Neural progenitor cell (in vitro differentiated cells): ENCODE results near the gene CORO7. TPM values are rescaled to one million over a fixed set of nuclear protein-coding genes. Genes with fewer than 3 reads are reported as not detected.
A peak's percentile ranks its signal among the peaks of the same experiment; 100 is the strongest.

ENCODE experiments used
- DNase-seq: peaks from one replicate; pipeline ENCODE4 v3.0.0-alpha.2; 2016; ENCODE audit warnings: low spot score
- H2AFZ ChIP-seq: fragments of 200-600 bp; sonication (generic); replicated peaks from 2 replicates; pipeline ENCODE4 v1.6.1; 2016; ENCODE audit warnings: antibody characterized with exemption
- H3F3A ChIP-seq: fragments of 200-600 bp; sonication (generic); 2 replicates; pipeline ENCODE4 v1.6.1; 2016; ENCODE audit warnings: antibody characterized with exemption, low read depth
- H3K27ac ChIP-seq: fragments of 200-600 bp; sonication (generic); 2 replicates; pipeline ENCODE4 v1.5.1; 2016; ENCODE audit warnings: mild to moderate bottlenecking
- H3K27me3 ChIP-seq: fragments of 200-600 bp; sonication (generic); 2 replicates; pipeline ENCODE4 v1.6.1; 2016; ENCODE audit warnings: mild to moderate bottlenecking, moderate library complexity
- H3K36me3 ChIP-seq: fragments of 200-600 bp; sonication (generic); 2 replicates; pipeline ENCODE4 v1.5.1; 2016
- H3K4me1 ChIP-seq: fragments of 200-600 bp; sonication (generic); 2 replicates; pipeline ENCODE4 v1.6.1; 2016; ENCODE audit warnings: mixed run types
- H3K4me2 ChIP-seq: fragments of 200-600 bp; sonication (generic); 2 replicates; pipeline ENCODE4 v1.6.1; 2016
- H3K4me3 ChIP-seq: fragments of 200-600 bp; sonication (generic); 2 replicates; pipeline ENCODE4 v1.5.1; 2016
- H3K79me2 ChIP-seq: fragments of 200-600 bp; sonication (generic); 2 replicates; pipeline ENCODE4 v1.6.1; 2016; ENCODE audit warnings: low read depth
- H3K9ac ChIP-seq: fragments of 200-600 bp; sonication (generic); 2 replicates; pipeline ENCODE4 v1.6.1; 2016
- H3K9me3 ChIP-seq: fragments of 200-600 bp; sonication (generic); 2 replicates; pipeline ENCODE4 v1.5.1; 2016; ENCODE audit warnings: low read depth
- H4K20me1 ChIP-seq: fragments of 200-600 bp; sonication (generic); 2 replicates; pipeline ENCODE4 v1.6.1; 2016; ENCODE audit warnings: low read depth
- H3K27ac Mint-ChIP-seq: 3 replicates; pipeline ENCODE4 v1.8.0; 2021; ENCODE audit warnings: mixed read lengths
- H3K27me3 Mint-ChIP-seq: 2 replicates; pipeline ENCODE4 v1.8.0; 2022; ENCODE audit warnings: low read depth, mild to moderate bottlenecking, inconsistent platforms, moderate library complexity, mixed read lengths; ENCODE audit not compliant: insufficient read depth
- H3K36me3 Mint-ChIP-seq: 3 replicates; pipeline ENCODE4 v1.8.0; 2021; ENCODE audit warnings: mixed read lengths
- H3K4me1 Mint-ChIP-seq: 3 replicates; pipeline ENCODE4 v1.8.0; 2021; ENCODE audit warnings: mixed read lengths
- H3K4me3 Mint-ChIP-seq: 3 replicates; pipeline ENCODE4 v1.8.0; 2021; ENCODE audit warnings: mild to moderate bottlenecking, moderate library complexity, mixed read lengths
- H3K9me3 Mint-ChIP-seq: 3 replicates; pipeline ENCODE4 v1.8.0; 2020; ENCODE audit warnings: mixed read lengths
- CTCF ChIP-seq: fragments of 200-600 bp; sonication (generic); IDR thresholded peaks from 2 replicates; pipeline ENCODE4 v1.5.1; 2017; ENCODE audit warnings: antibody characterized with exemption, mild to moderate bottlenecking
- EZH2 ChIP-seq: fragments of 200-600 bp; sonication (generic); IDR thresholded peaks from 2 replicates; pipeline ENCODE4 v1.6.1; 2017; ENCODE audit warnings: antibody characterized with exemption, mild to moderate bottlenecking, moderate library complexity
- EZH2phosphoT487 ChIP-seq: fragments of 200-600 bp; sonication (generic); IDR thresholded peaks from 2 replicates; pipeline ENCODE4 v1.6.1; 2017; ENCODE audit warnings: antibody characterized with exemption
- total RNA-seq: library from RNA; depleted of rRNA; stranded (reverse); fragments of >200 nt; gene quantifications from 2 replicates; pipeline ENCODE4 v1.2.3, GENCODE V29; 2015; ENCODE audit warnings: low replicate concordance

The CORO7 gene
- total RNA-seq, 1 donor from 2014 or later, result 6.8 TPM

DNA sequence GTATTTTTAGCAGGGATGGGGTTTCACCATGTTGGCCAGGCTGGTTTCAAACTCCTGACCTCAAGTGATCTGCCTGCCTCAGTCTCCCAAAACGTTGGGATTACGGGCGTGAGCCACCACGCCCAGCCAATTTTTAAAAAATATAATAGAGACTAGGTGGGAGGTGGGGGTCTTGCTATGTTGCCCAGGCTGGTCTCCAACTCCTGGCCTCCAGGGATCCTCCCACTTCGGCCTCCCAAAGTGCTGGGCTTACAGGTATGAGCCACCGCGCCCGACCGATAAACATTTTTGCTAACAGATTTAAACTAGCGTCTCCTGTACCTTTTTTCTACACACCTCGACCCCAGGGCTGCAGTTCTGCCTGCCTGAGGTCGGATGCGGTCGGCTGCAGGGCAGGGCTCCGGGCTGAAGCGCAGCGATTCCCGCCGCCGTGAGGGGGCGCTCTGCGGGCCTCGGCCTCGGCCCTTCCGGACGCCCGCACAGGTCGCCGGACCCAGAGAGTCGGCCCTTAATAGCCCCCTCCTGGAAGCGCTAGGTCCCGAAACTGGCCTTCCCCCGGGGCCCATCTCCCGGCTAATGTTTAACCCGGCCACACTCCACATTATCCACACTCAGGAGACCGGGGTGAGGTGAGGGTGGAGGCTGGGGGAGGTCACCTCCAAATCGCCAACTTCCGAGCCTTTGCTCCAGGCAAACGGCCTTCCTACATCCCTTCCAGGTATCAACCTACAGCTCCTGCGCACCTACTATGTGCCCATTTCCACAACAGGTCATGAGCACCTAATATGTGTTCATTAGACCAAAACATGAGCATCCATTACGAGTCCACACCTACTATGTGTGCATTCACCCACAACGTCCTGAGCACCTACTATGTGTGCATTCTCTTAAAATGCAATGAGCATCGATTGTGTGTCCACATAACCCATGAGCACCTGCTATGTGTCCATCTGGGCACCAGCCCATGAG is 102.5 kb downstream of the CORO7 start:
- peak; percentile 86 for DNase-seq
- H3K9ac ChIP-seq, result no peak overlapping the region
- Mint-ChIP-seq H3K36me3 (no peaks in the 10 kb centered on the region), H3K4me1 (peaks cover 30% of the 10 kb centered on the region), H3K4me3 (peak overlapping the region; percentile 96), H3K27me3 (peaks cover 9% of the 10 kb centered on the region), H3K9me3 (no peaks in the 10 kb centered on the region), H3K27ac (no peak overlapping the region)
- TF ChIP-seq EZH2 (peak; percentile 12), EZH2phosphoT487 (no peak), CTCF (peak; percentile 83)
- no peaks in the 10 kb centered on the region for H3K9me3 ChIP-seq
- no peak overlapping the region for H3K4me3 ChIP-seq
- no peak overlapping the region for H3K4me2 ChIP-seq
- no peak overlapping the region for H2AFZ ChIP-seq
- peaks cover 48% of the 10 kb centered on the region for H3F3A ChIP-seq
- H3K79me2 ChIP-seq, result peaks cover 26% of the 10 kb centered on the region
- H3K4me1 ChIP-seq, result peaks cover 30% of the 10 kb centered on the region
- H3K36me3 ChIP-seq, result no peaks in the 10 kb centered on the region
- H4K20me1 ChIP-seq, result peaks cover 25% of the 10 kb centered on the region
- H3K27me3 ChIP-seq, result peaks cover 32% of the 10 kb centered on the region
- H3K27ac ChIP-seq, result no peak overlapping the region

- no peak overlapping the region for H3K9ac ChIP-seq
- peak overlapping the region; percentile 77 for H2AFZ ChIP-seq
- H3K27me3 Mint-ChIP-seq, result peaks cover 17% of the 10 kb centered on the region
Observed at GRCh38 chr16:4309833-4310266, 106.5 kb downstream of the CORO7 start.

DNA sequence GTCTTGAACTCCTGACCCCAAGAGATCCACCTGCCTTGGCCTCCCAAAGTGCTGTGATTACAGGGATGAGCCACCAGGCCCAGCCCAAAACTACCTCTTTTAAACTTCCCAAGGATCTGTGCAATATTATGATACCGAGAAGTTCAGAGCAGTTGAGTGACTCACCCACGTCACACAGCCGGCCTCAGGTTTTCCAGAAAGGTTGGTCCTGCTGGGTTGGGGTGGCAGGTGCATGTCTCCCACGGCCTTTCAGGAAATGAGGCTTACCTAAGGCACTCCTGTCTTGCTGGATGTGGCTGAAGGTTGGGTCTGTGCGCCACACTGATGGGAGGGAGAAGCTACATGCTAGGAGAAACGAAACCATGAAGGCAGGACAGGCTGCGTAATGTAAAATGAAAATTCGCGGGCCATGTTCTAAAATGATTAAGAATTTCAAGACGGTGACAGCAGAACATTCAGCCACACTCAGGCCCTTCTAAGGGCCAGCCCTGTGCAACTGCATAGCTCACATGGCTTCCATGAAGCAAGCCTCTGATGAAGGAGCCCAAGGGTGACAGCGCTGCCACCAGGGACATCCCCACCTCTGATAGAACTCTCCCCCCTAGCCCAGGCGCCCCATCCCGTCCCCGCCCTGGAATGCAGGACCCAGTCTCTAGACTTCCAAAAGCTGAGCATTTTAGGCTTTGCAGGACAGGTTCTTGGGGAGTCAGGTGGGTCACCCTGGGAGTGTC is 107.1 kb downstream of the CORO7 start:
- Histone ChIP-seq H3K4me3 (no peak overlapping the region), H4K20me1 (no peaks in the 10 kb centered on the region), H3F3A (peaks cover 48% of the 10 kb centered on the region), H3K27ac (no peak overlapping the region), H3K9ac (no peak overlapping the region), H3K27me3 (peaks cover 20% of the 10 kb centered on the region), H3K36me3 (no peaks in the 10 kb centered on the region), H2AFZ (no peak overlapping the region), H3K4me2 (no peak overlapping the region), H3K79me2 (no peaks in the 10 kb centered on the region), H3K9me3 (no peaks in the 10 kb centered on the region), H3K4me1 (peaks cover 13% of the 10 kb centered on the region)
- H3K9me3 Mint-ChIP-seq, result no peaks in the 10 kb centered on the region
- H3K4me1 Mint-ChIP-seq, result peaks cover 38% of the 10 kb centered on the region
- DNase-seq, result no peak
- H3K36me3 Mint-ChIP-seq, result no peaks in the 10 kb centered on the region
- H3K27me3 Mint-ChIP-seq, result peaks cover 14% of the 10 kb centered on the region
- no peak overlapping the region for H3K27ac Mint-ChIP-seq
- peak overlapping the region; percentile 59 for H3K4me3 Mint-ChIP-seq
- TF ChIP-seq EZH2 (no peak), CTCF (no peak)

More at GRCh38 chr16:4309833-4310266, 106.5 kb downstream of the CORO7 start:
- no peak overlapping the region for H3K27ac Mint-ChIP-seq
- H3K9me3 ChIP-seq, result no peaks in the 10 kb centered on the region
- peaks cover 54% of the 10 kb centered on the region for H3F3A ChIP-seq
- no peak overlapping the region for H3K4me3 ChIP-seq
- peaks cover 14% of the 10 kb centered on the region for H3K4me1 ChIP-seq
- DNase-seq, result peak; percentile 87
- H3K79me2 ChIP-seq, result no peaks in the 10 kb centered on the region
- no peaks in the 10 kb centered on the region for H3K36me3 Mint-ChIP-seq
- H3K4me2 ChIP-seq, result peak overlapping the region; percentile 39
- no peak overlapping the region for H3K4me3 Mint-ChIP-seq
- H3K36me3 ChIP-seq, result no peaks in the 10 kb centered on the region
- no peaks in the 10 kb centered on the region for H3K9me3 Mint-ChIP-seq
- no peaks in the 10 kb centered on the region for H4K20me1 ChIP-seq
- peak; percentile 82 for TF ChIP-seq CTCF
- no peak for TF ChIP-seq EZH2
- peaks cover 39% of the 10 kb centered on the region for H3K4me1 Mint-ChIP-seq
- peaks cover 26% of the 10 kb centered on the region for H3K27me3 ChIP-seq
- H3K27ac ChIP-seq, result no peak overlapping the region
